B cell (primary cell): Measurements from ENCODE around the gene CACNA2D4. TPM values are rescaled to one million over a fixed set of nuclear protein-coding genes. Genes with fewer than 3 reads are reported as not detected.

ENCODE experiments used
- ATAC-seq: fragments of 200-7000 bp; cut with Tn5 transposase; one replicate; pipeline ENCODE4 v1.10.0; 2021; ENCODE audit warnings: low read depth, mild to moderate bottlenecking, moderate number of reproducible peaks, moderate library complexity
- CTCF ChIA-PET: fragments of 350-600 bp; sonication (Branson Sonifier 250); formaldehyde crosslinking; loops from one replicate; lab custom pipeline; 2021; ENCODE audit warnings: antibody characterized with exemption, inconsistent platforms; lab: Charles Lee
- POLR2A ChIA-PET: fragments of 350-600 bp; sonication (Branson Sonifier 250); formaldehyde crosslinking; loops from one replicate; lab custom pipeline; 2021; ENCODE audit warnings: antibody characterized with exemption; lab: Charles Lee
- DNase-seq: peaks from one replicate; pipeline ENCODE4 v3.0.0; 2013
- H2AFZ ChIP-seq: 2 replicates; pipeline ENCODE4 v1.6.1; 2012; ENCODE audit warnings: mild to moderate bottlenecking, low read depth, low read length; ENCODE audit not compliant: insufficient read depth, poor library complexity, severe bottlenecking
- H3K27ac ChIP-seq, 2 donors: 1 replicate in 1 of 2; 2 replicates in 1 of 2; pipeline ENCODE4 v1.5.1; 2012 to 2013; ENCODE audit warnings: low read length in 2 of 2, mild to moderate bottlenecking in 2 of 2, moderate library complexity in 1 of 2
- H3K27me3 ChIP-seq, 4 experiments: fragments of 200-600 bp in 1 of 4; sonication (generic) in 1 of 4; replicated peaks in 1 of 4; 1 replicate in 2 of 4; 2 replicates in 2 of 4; pipeline versions ENCODE4 v1.6.1 to v1.7.0; 2013 to 2016; ENCODE audit warnings: low read length in 3 of 4, mild to moderate bottlenecking in 2 of 4, mixed read lengths in 1 of 4, moderate library complexity in 1 of 4; ENCODE audit not compliant: insufficient read depth in 4 of 4, control insufficient read depth in 3 of 4; ENCODE audit errors: control extremely low read depth in 1 of 4
- H3K36me3 ChIP-seq, 2 experiments: replicated peaks in 1 of 2; 1 replicate in 1 of 2; 2 replicates in 1 of 2; pipeline versions ENCODE4 v1.6.1 to v1.7.1; 2013; ENCODE audit warnings: low read length in 1 of 2; ENCODE audit not compliant: insufficient read depth in 2 of 2, control insufficient read depth in 1 of 2; ENCODE audit errors: control extremely low read depth in 1 of 2, extremely low read depth in 1 of 2
- H3K4me1 ChIP-seq, 2 donors: fragments of 200-600 bp in 1 of 2; sonication (generic) in 1 of 2; 1 replicate in 1 of 2; 2 replicates in 1 of 2; pipeline versions ENCODE4 v1.5.1 to v1.6.1; 2013 to 2017; ENCODE audit warnings: low read length in 2 of 2; ENCODE audit not compliant: control insufficient read depth in 2 of 2, insufficient read depth in 2 of 2
- H3K4me2 ChIP-seq: replicated peaks from 2 replicates; pipeline ENCODE3; 2012; ENCODE audit warnings: mild to moderate bottlenecking, low read depth, low read length; ENCODE audit not compliant: poor library complexity, severe bottlenecking
- H3K4me3 ChIP-seq, 5 experiments: fragments of 200-600 bp in 1 of 5; sonication (generic) in 1 of 5; 1 replicate in 3 of 5; 2 replicates in 2 of 5; pipeline versions ENCODE4 v1.5.1 to v1.7.0; 2011 to 2016; ENCODE audit warnings: low read length in 4 of 5, mild to moderate bottlenecking in 4 of 5, low read depth in 2 of 5, control low read depth in 1 of 5, moderate library complexity in 1 of 5; ENCODE audit not compliant: insufficient read depth in 1 of 5; ENCODE audit errors: control extremely low read depth in 1 of 5, extremely low read depth in 1 of 5
- H3K79me2 ChIP-seq: fragments of 200-600 bp; sonication (generic); one replicate; pipeline ENCODE4 v1.6.0; 2016; ENCODE audit warnings: low read length; ENCODE audit not compliant: control insufficient read depth, insufficient read depth
- H3K9ac ChIP-seq: fragments of 200-600 bp; sonication (generic); 2 replicates; pipeline ENCODE4 v1.6.1; 2017; ENCODE audit warnings: mild to moderate bottlenecking, low read length, moderate library complexity
- H3K9me3 ChIP-seq, 3 donors: one replicate each; pipeline versions ENCODE4 v1.6.1 to v1.7.1; 2013; ENCODE audit warnings: low read length in 2 of 3; ENCODE audit not compliant: control insufficient read depth in 2 of 3, insufficient read depth in 1 of 3; ENCODE audit errors: control extremely low read depth in 1 of 3
- H4K20me1 ChIP-seq: 2 replicates; pipeline ENCODE4 v1.6.0; 2012; ENCODE audit warnings: mild to moderate bottlenecking, low read length; ENCODE audit not compliant: insufficient read depth, control insufficient read depth, poor library complexity, severe bottlenecking
- H3K27ac Mint-ChIP-seq: one replicate; pipeline ENCODE4 v1.8.0; 2021; ENCODE audit warnings: mixed read lengths
- H3K27me3 Mint-ChIP-seq: one replicate; pipeline ENCODE4 v1.8.0; 2021; ENCODE audit warnings: mixed read lengths
- H3K4me1 Mint-ChIP-seq: one replicate; pipeline ENCODE4 v1.8.0; 2021; ENCODE audit warnings: mixed read lengths
- H3K4me3 Mint-ChIP-seq: one replicate; pipeline ENCODE4 v1.8.0; 2021; ENCODE audit warnings: mixed read lengths
- H3K9me3 Mint-ChIP-seq: one replicate; pipeline ENCODE4 v1.8.0; 2022; ENCODE audit warnings: mixed read lengths; ENCODE audit not compliant: insufficient read depth
- CTCF ChIP-seq: fragments of 200-600 bp; IDR thresholded peaks from one replicate; pipeline ENCODE4 v1.8.0; 2022; ENCODE audit warnings: antibody characterized with exemption, mild to moderate bottlenecking
- EZH2 ChIP-seq: IDR thresholded peaks from 2 replicates; pipeline ENCODE4 v1.6.1; 2012; ENCODE audit warnings: borderline replicate concordance, low read depth, mild to moderate bottlenecking, moderate library complexity, low read length; ENCODE audit not compliant: insufficient read depth, poor library complexity, severe bottlenecking
- WGBS: methylation state at CpG from one replicate; pipeline ENCODE4 v1.1.5; 2013; ENCODE audit warnings: missing lambda C conversion rate; ENCODE audit not compliant: insufficient coverage; 5-methylcytosine and 5-hydroxymethylcytosine counted together
- intact Hi-C: fragments of 100-400 bp; cut with micrococcal nuclease; formaldehyde crosslinking; loops from one replicate; pipeline ENCODE4 v1.10.0; 2022
- polyA plus RNA-seq: library from polyadenylated mRNA; depleted of rRNA; stranded (reverse); fragments of >200 nt; gene quantifications from 2 replicates; pipeline ENCODE4 v1.2.3, GENCODE V29; 2012
- total RNA-seq, 2 donors: library from RNA; stranded (reverse); fragments of 120-200 nt in 1 of 2; gene quantifications; 1 replicate in 1 of 2; 2 replicates in 1 of 2; pipeline versions ENCODE4 v1.2.3 to v1.2.4, GENCODE V29; 2013 to 2022

Gene CACNA2D4
- total and polyA plus RNA-seq, 2 donors (not counting 1 experiment from before 2014, with no cell fraction given), result 6.0 to 7.4 TPM

- intact Hi-C loops, result no loop called here
- no peaks in the 10 kb centered on the region for H3K9me3 ChIP-seq
- no peaks in the 10 kb centered on the region for H4K20me1 ChIP-seq
- Mint-ChIP-seq H3K27ac (no peak overlapping the region), H3K9me3 (no peaks in the 10 kb centered on the region), H3K27me3 (peaks cover 12% of the 10 kb centered on the region), H3K4me3 (no peak overlapping the region), H3K4me1 (peaks cover 27% of the 10 kb centered on the region)
- POLR2A ChIA-PET, result no interaction called here
- peaks cover 9 to 11% of the 10 kb centered on the region in 2 donors for H3K4me1 ChIP-seq
- CTCF ChIA-PET, result no interaction called here
- no peak for DNase-seq
- no peaks in the 10 kb centered on the region for H3K79me2 ChIP-seq
- TF ChIP-seq EZH2, result no peak
- TF ChIP-seq CTCF, result no peak
- no peak overlapping the region for H3K4me3 ChIP-seq
- peaks cover 0 to 7% (median 0%) of the 10 kb centered on the region in 4 experiments for H3K27me3 ChIP-seq
- no peak overlapping the region for H3K4me2 ChIP-seq
- H3K9ac ChIP-seq, result no peak overlapping the region
- no peak overlapping the region for H3K27ac ChIP-seq
- no peak overlapping the region for H2AFZ ChIP-seq
- no peaks in the 10 kb centered on the region for H3K36me3 ChIP-seq
- 90% methylated on average over 8 of the region's 12 CpGs for WGBS
- no peak for ATAC-seq
Measured at GRCh38 chr12:1837541-1838204, 80.8 kb downstream of the CACNA2D4 start.

- Histone ChIP-seq H3K36me3 (no peaks in the 10 kb centered on the region), H3K27me3 (peaks cover 0 to 3% (median 0%) of the 10 kb centered on the region in 4 experiments), H3K4me2 (no peak overlapping the region), H3K4me3 (no peak overlapping the region), H4K20me1 (no peaks in the 10 kb centered on the region), H3K9me3 (no peaks in the 10 kb centered on the region), H3K9ac (no peak overlapping the region), H2AFZ (no peak overlapping the region), H3K27ac (no peak overlapping the region), H3K4me1 (peaks cover 4% of the 10 kb centered on the region in 2 donors), H3K79me2 (no peaks in the 10 kb centered on the region)
- intact Hi-C loops, result no loop called here
- TF ChIP-seq CTCF (no peak), EZH2 (no peak)
- CTCF ChIA-PET, result no interaction called here
- Mint-ChIP-seq H3K27ac (no peak overlapping the region), H3K27me3 (peaks cover 19% of the 10 kb centered on the region), H3K4me3 (no peak overlapping the region), H3K9me3 (no peaks in the 10 kb centered on the region), H3K4me1 (peaks cover 20% of the 10 kb centered on the region)
- no peak for DNase-seq
- POLR2A ChIA-PET, result no interaction called here
- ATAC-seq, result no peak
- WGBS, result 86% methylated on average over 20 of the region's 22 CpGs
Measured at GRCh38 chr12:1836854-1837421, 81.5 kb downstream of the CACNA2D4 start.
